ENCODE data around the gene PDE4A. TPM values are rescaled to one million over a fixed set of nuclear protein-coding genes. Genes with fewer than 3 reads are reported as not detected.

Gene PDE4A
- total RNA-seq, 2 donors from 2014 or later, result 14.5 to 15.1 TPM

DNA sequence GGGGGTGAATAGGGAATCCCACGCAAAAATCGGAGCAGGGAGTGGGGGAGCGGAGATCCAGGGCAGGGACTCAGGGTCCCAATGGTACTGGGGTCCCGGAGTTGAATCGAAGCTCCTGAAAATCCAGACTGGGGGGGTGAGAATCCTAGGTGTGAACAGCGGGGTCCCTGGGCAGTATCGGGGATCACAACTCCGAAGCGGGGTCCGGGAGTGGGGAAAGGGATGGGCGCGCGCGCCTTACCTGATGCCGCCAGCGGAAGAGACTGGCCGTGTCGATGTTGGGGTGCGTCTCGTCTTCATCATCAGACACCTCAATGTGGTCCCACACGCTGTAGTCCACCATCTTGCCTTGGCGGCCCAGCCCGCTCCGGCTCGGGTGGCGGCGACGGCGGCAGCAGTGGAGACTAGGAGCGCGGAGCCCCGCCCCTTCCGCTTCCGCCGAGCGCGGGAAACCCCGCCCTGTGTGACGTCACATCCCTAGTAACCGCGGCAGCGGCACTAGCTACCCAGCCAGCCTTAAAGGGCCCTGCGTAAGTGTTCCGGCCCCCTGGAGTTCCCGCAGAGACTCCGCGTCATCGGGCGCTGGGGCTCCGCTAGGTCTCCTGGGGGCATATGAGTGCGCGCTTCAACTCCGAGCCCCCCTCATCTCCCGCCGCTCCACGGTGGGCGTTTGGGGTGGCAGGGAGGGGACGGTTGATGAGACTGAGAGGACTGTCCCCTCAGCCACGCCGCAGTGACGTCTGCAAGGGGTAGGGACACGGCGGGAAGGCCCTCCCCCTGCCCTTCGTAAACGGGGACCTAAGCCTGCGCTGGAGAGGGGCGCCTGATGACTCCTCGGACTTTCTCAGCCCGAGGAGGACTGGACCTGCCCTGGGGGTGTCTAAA, 17.0 kb upstream of the PDE4A start, which contains the start of gene CDC37:
CDC37 (minus strand) TSS at position 406 of the 885 bp plus-strand sequence; CDS start at position 343, 63 bp downstream.
- peak within 1 kb of the TSS; percentile 72 to 73 for H3K27ac ChIP-seq
- TF ChIP-seq, protein P1, sequence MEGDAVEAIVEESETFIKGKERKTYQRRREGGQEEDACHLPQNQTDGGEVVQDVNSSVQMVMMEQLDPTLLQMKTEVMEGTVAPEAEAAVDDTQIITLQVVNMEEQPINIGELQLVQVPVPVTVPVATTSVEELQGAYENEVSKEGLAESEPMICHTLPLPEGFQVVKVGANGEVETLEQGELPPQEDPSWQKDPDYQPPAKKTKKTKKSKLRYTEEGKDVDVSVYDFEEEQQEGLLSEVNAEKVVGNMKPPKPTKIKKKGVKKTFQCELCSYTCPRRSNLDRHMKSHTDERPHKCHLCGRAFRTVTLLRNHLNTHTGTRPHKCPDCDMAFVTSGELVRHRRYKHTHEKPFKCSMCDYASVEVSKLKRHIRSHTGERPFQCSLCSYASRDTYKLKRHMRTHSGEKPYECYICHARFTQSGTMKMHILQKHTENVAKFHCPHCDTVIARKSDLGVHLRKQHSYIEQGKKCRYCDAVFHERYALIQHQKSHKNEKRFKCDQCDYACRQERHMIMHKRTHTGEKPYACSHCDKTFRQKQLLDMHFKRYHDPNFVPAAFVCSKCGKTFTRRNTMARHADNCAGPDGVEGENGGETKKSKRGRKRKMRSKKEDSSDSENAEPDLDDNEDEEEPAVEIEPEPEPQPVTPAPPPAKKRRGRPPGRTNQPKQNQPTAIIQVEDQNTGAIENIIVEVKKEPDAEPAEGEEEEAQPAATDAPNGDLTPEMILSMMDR (IDR thresholded peaks at IDR 0.05), result peak in 1 of 4 experiments; percentile 17
- peak; percentile 93 for TF ChIP-seq POLR2AphosphoS5 (IDR thresholded peaks at IDR 0.05)
- TF ChIP-seq POLR2A (IDR thresholded peaks at IDR 0.05), result peak; percentile 76
- DNase-seq (ENCODE audit: low spot score), result peak; percentile 96
- peak within 1 kb of the TSS; percentile 64 to 86 for H3K4me3 ChIP-seq
- no peaks in the 10 kb centered on the region for H3K9me3 ChIP-seq
- peaks cover 19% of the 10 kb centered on the region for H3K4me1 ChIP-seq (replicated peaks)
- intact Hi-C loops (cut with DNase I), result loop anchor here (2.0 kb wide), 1 partner anchor 21 kb away; no protein-coding TSS in a partner anchor
- no peaks in the 10 kb centered on the region for H3K36me3 ChIP-seq
- under 1% methylated on average over 65 of the region's 69 CpGs for WGBS
- no peaks in the 10 kb centered on the region for H3K27me3 ChIP-seq (replicated peaks; ENCODE audit: insufficient read depth)

DNA sequence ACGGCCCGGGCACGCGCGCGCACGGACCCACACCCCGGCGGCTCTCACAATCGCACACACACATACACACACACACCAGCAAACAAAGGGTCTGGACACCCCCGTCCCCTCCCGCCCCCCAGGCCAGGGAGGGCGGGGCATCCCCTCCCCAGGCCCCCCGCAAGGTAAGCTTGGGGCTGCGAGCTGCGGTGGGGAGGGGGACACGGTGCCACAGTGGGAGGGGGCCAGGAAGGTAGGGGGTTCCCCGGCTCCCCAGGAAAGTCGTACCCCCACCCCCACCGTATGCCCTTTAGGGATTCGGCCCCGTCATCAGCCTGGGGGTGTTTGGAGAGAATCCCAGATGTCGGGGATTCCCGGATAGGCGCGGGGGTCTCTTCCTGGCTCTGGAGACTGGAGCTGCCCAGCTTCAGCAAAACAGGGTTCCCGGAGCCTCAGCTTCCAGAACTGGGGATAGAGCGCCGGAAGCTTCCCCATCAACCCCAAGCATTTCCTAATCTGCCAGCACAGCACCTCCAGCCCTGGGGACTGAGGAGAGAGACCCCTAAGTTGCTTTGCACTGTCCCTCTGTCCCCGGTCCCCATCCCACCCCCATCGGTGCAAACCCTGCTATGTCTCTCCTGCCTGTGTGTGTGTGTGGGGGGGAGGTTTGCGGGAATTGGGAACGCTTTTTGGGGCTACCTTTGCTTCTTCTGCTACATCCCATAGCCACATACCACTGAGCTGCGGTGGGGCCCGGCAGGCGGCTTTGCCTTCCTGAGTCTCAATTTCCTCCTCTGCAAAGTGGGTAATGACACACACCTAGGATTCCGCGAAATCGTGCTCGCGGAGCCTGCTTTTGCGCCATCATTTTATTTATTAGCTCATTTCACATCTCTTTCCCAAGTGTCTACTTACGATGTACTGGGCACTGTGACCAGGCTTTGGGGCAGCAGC, 15.2 kb upstream of the PDE4A start:
- Histone ChIP-seq H3K36me3 (no peaks in the 10 kb centered on the region), H3K9me3 (no peaks in the 10 kb centered on the region), H3K27ac (no peak overlapping the region), H3K4me1 (replicated peaks) (peaks cover 19% of the 10 kb centered on the region), H3K27me3 (replicated peaks; ENCODE audit: insufficient read depth) (no peaks in the 10 kb centered on the region), H3K4me3 (peak overlapping the region in 1 of 2 donors; percentile 64)
- WGBS, result 6% methylated on average over 31 of the region's 43 CpGs
- intact Hi-C loops (cut with DNase I), result loop anchor here (2.0 kb wide), 1 partner anchor 20 kb away; no protein-coding TSS in a partner anchor
- TF ChIP-seq, protein P1 (IDR thresholded peaks at IDR 0.05), result no peak
- no peak for TF ChIP-seq POLR2AphosphoS5 (IDR thresholded peaks at IDR 0.05)
- TF ChIP-seq POLR2A (IDR thresholded peaks at IDR 0.05), result no peak
- DNase-seq (ENCODE audit: low spot score), result no peak

DNA sequence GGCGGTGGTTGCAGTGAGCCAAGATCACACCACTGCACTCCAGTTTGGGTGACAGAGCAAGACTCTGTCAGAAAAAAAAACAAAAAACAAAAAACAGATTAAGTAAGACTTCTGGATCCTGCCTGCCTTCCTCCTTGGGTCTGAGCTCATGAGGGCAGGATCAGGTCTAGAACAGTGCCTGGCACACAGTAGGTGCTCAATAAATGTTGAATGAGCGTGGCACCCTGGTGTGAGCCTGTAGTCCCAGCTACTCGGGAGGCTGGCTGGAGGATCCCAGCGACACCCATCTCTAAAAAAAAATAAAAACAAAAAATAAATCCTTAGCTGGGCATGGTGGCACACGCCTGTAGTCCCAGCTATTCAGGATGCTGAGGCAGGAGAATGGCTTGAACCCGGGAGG, 14.1 kb upstream of the PDE4A start:
- H3K36me3 ChIP-seq, result no peaks in the 10 kb centered on the region
- peaks cover 12% of the 10 kb centered on the region for H3K4me1 ChIP-seq (replicated peaks)
- H3K27me3 ChIP-seq (replicated peaks; ENCODE audit: insufficient read depth), result no peaks in the 10 kb centered on the region
- WGBS, result 61% methylated on average over 6 of the region's 6 CpGs
- DNase-seq (ENCODE audit: low spot score), result no peak
- H3K9me3 ChIP-seq, result no peaks in the 10 kb centered on the region
- no peak overlapping the region for H3K27ac ChIP-seq
- intact Hi-C loops (cut with DNase I), result no loop called here
- TF ChIP-seq, protein P1 (IDR thresholded peaks at IDR 0.05), result no peak
- TF ChIP-seq POLR2A (IDR thresholded peaks at IDR 0.05), result no peak
- no peak for TF ChIP-seq POLR2AphosphoS5 (IDR thresholded peaks at IDR 0.05)
- H3K4me3 ChIP-seq, result no peak overlapping the region

DNA sequence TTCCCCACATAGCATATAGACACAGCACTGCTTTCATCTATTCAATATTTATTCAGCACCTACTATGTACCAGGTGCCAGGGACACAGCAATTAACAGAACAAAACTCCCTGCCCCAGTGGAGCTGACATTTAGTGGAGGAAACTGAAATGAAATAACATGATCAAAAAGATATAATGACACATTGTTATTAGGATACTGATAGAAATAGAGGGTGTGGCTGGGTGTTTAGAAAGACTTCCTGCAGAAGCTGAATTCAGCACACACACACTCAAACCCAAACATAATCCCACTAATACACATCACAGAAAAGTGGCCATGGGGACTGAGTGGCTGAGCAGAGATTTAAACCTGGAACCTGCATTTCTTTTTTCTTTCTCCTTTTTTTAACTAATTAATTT, 13.2 kb upstream of the PDE4A start:
- intact Hi-C loops (cut with DNase I), result no loop called here
- peaks cover 10% of the 10 kb centered on the region for H3K4me1 ChIP-seq (replicated peaks)
- H3K9me3 ChIP-seq, result no peaks in the 10 kb centered on the region
- H3K4me3 ChIP-seq, result no peak overlapping the region
- H3K36me3 ChIP-seq, result no peaks in the 10 kb centered on the region
- DNase-seq (ENCODE audit: low spot score), result no peak
- no peak for TF ChIP-seq POLR2AphosphoS5 (IDR thresholded peaks at IDR 0.05)
- TF ChIP-seq POLR2A (IDR thresholded peaks at IDR 0.05), result no peak
- TF ChIP-seq, protein P1 (IDR thresholded peaks at IDR 0.05), result no peak
- H3K27ac ChIP-seq, result no peak overlapping the region
- H3K27me3 ChIP-seq (replicated peaks; ENCODE audit: insufficient read depth), result no peaks in the 10 kb centered on the region
